ENCODE data around the gene APMAP.
A peak's percentile ranks its signal among the peaks of the same experiment; 100 is the strongest.
"Not testable (repeated sequence)": the region's sequence is repeated elsewhere in the genome, so short reads cannot be mapped to it uniquely, and the experiment has no call there.

The APMAP gene

GRCh38 chr20:24951536-24952083 lies 40.9 kb downstream of the APMAP start:
- no peak for DNase-seq (ENCODE audit: low read depth)

GRCh38 chr20:24950836-24951525 lies 41.6 kb downstream of the APMAP start:
- DNase-seq (ENCODE audit: low read depth): no peak

- DNase-seq (ENCODE audit: low read depth): no peak
Measured at GRCh38 chr20:24950128-24950835, 42.3 kb downstream of the APMAP start.

- DNase-seq (ENCODE audit: low read depth): no peak
Measured at GRCh38 chr20:24949756-24950127, 42.8 kb downstream of the APMAP start.

GRCh38 chr20:24948939-24949679 lies 43.4 kb downstream of the APMAP start, which contains the start of gene CST7:
Gene CST7, plus strand, starts transcription at chr20:24949269. Its CDS starts 237 bp downstream, at chr20:24949506.
- DNase-seq (ENCODE audit: low read depth): peak; percentile 69

GRCh38 chr20:24948396-24948938 lies 44.1 kb downstream of the APMAP start:
- DNase-seq (ENCODE audit: low read depth): not testable (repeated sequence)

- not testable (repeated sequence) for DNase-seq (ENCODE audit: low read depth)
Measured at GRCh38 chr20:24946376-24946775, 46.2 kb downstream of the APMAP start.

- no peak for DNase-seq (ENCODE audit: low read depth)
Measured at GRCh38 chr20:24943731-24944130, 48.8 kb downstream of the APMAP start.

- no peak for DNase-seq (ENCODE audit: low read depth)
Measured at GRCh38 chr20:24943196-24943595, 49.4 kb downstream of the APMAP start.

- DNase-seq (ENCODE audit: low read depth): no peak
Measured at GRCh38 chr20:24942679-24943078, 49.9 kb downstream of the APMAP start.

- DNase-seq (ENCODE audit: low read depth): no peak
Measured at GRCh38 chr20:24939036-24939435, 53.5 kb downstream of the APMAP start.

GRCh38 chr20:24938498-24938897 lies 54.1 kb downstream of the APMAP start:
- no peak for DNase-seq (ENCODE audit: low read depth)

GRCh38 chr20:24937579-24937978 lies 55.0 kb downstream of the APMAP start:
- DNase-seq (ENCODE audit: low read depth): no peak

GRCh38 chr20:24936526-24937407 lies 55.8 kb downstream of the APMAP start:
- DNase-seq (ENCODE audit: low read depth): no peak

GRCh38 chr20:24935766-24936525 lies 56.6 kb downstream of the APMAP start:
- no peak for DNase-seq (ENCODE audit: low read depth)

- DNase-seq (ENCODE audit: low read depth): no peak
Measured at GRCh38 chr20:24935140-24935539, 57.4 kb downstream of the APMAP start.

- no peak for DNase-seq (ENCODE audit: low read depth)
Measured at GRCh38 chr20:24934716-24935115, 57.8 kb downstream of the APMAP start.

GRCh38 chr20:24934101-24934661 lies 58.4 kb downstream of the APMAP start:
- DNase-seq (ENCODE audit: low read depth): no peak

- no peak for DNase-seq (ENCODE audit: low read depth)
Measured at GRCh38 chr20:24933266-24933908, 59.2 kb downstream of the APMAP start.

GRCh38 chr20:24931893-24932292 lies 60.7 kb downstream of the APMAP start:
- not testable (repeated sequence) for DNase-seq (ENCODE audit: low read depth)

Data from T-helper 22 cell (primary cell).